Measurements from ENCODE around the gene ANO10.

DNA sequence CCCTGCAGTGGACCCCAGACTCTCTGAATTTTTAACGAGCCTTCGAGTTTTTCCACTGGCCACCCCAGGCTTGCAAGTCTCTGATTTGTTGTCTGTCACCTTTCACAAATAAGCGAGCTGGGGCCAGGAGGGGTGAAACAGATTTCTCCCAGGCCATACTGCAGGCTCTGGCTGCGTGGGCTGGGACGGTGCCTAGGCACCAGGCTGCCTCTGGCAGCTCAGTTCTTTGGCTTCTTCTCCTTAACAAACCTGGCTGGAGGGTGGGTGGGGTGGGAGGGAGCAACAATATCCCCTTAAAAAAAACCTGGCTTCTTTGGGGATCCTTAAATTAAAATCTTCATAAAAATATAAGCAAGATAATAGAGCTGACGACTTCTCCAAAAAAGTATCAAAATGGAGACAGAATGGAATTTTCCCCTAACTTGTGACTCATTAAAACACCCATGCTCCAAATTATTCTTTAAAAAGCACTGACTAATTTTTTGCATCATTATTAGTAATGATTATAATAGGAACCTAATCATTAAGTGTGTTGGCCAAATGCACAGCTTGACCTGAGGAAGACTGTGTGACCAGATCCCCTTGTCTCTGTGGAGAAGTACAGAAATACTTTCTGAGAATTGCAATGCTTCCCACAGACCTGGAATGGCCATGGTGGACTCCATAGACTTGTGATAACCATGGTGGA is 251.4 kb downstream of the ANO10 start:
- no peak for TF ChIP-seq MAX (IDR thresholded peaks at IDR 0.05)
- TF ChIP-seq EGR1 (IDR thresholded peaks at IDR 0.05), result no peak
- no peak for TF ChIP-seq TEAD4 (IDR thresholded peaks at IDR 0.05)
- no peak for TF ChIP-seq EP300 (IDR thresholded peaks at IDR 0.05; ENCODE audit: borderline replicate concordance)
- no peak for TF ChIP-seq TAF1 (IDR thresholded peaks at IDR 0.05; ENCODE audit: low read depth)
- no peak for TF ChIP-seq RAD21 (IDR thresholded peaks at IDR 0.05; ENCODE audit: low read depth)
- TF ChIP-seq ZBTB7A (IDR thresholded peaks at IDR 0.05; ENCODE audit: low read depth), result no peak
